ENCODE results near the gene STX1B.

Gene STX1B

GRCh38 chr16:31002250-31002700, 8.2 kb downstream of the STX1B start:
- Histone ChIP-seq H3K9ac (ENCODE audit: low read length) (no peak overlapping the region), H3K4me3 (ENCODE audit: low read depth in 1 of 2, low read length in 2 of 2) (no peak overlapping the region)

GRCh38 chr16:31001507-31002249, 8.8 kb downstream of the STX1B start:
- Histone ChIP-seq H3K27me3 (ENCODE audit: control insufficient read depth in 1 of 2, insufficient read depth in 2 of 2, low read length in 2 of 2) (no peaks in the 10 kb centered on the region), H3K4me3 (ENCODE audit: low read depth in 1 of 2, low read length in 2 of 2) (no peak overlapping the region), H3K36me3 (ENCODE audit: insufficient read depth, low read length) (no peaks in the 10 kb centered on the region), H3K9me3 (ENCODE audit: low read length) (no peaks in the 10 kb centered on the region), H3K27ac (ENCODE audit: low read depth, low read length) (no peak overlapping the region), H3K9ac (ENCODE audit: low read length) (no peak overlapping the region), H3K4me1 (ENCODE audit: insufficient read depth, low read length) (peaks cover 4% of the 10 kb centered on the region)

More at GRCh38 chr16:31002250-31002700, 8.2 kb downstream of the STX1B start:
- H3K27me3 ChIP-seq (ENCODE audit: control insufficient read depth in 1 of 2, insufficient read depth in 2 of 2, low read length in 2 of 2) = no peaks in the 10 kb centered on the region
- H3K9me3 ChIP-seq (ENCODE audit: low read length) = no peaks in the 10 kb centered on the region
- peaks cover 4% of the 10 kb centered on the region for H3K4me1 ChIP-seq (ENCODE audit: insufficient read depth, low read length)
- no peak overlapping the region for H3K27ac ChIP-seq (ENCODE audit: low read depth, low read length)
- no peaks in the 10 kb centered on the region for H3K36me3 ChIP-seq (ENCODE audit: insufficient read depth, low read length)

GRCh38 chr16:31000671-31001382, 9.6 kb downstream of the STX1B start:
- H3K9ac ChIP-seq (ENCODE audit: low read length) = no peak overlapping the region
- no peaks in the 10 kb centered on the region for H3K27me3 ChIP-seq (ENCODE audit: control insufficient read depth in 1 of 2, insufficient read depth in 2 of 2, low read length in 2 of 2)
- H3K27ac ChIP-seq (ENCODE audit: low read depth, low read length) = no peak overlapping the region
- no peaks in the 10 kb centered on the region for H3K36me3 ChIP-seq (ENCODE audit: insufficient read depth, low read length)
- H3K9me3 ChIP-seq (ENCODE audit: low read length) = no peaks in the 10 kb centered on the region
- no peak overlapping the region for H3K4me3 ChIP-seq (ENCODE audit: low read depth in 1 of 2, low read length in 2 of 2)
- H3K4me1 ChIP-seq (ENCODE audit: insufficient read depth, low read length) = peaks cover 4% of the 10 kb centered on the region

GRCh38 chr16:30998852-30999761, 11.3 kb downstream of the STX1B start:
- peaks cover 4% of the 10 kb centered on the region for H3K4me1 ChIP-seq (ENCODE audit: insufficient read depth, low read length)
- no peaks in the 10 kb centered on the region for H3K9me3 ChIP-seq (ENCODE audit: low read length)
- no peak overlapping the region for H3K9ac ChIP-seq (ENCODE audit: low read length)
- H3K36me3 ChIP-seq (ENCODE audit: insufficient read depth, low read length) = no peaks in the 10 kb centered on the region
- H3K4me3 ChIP-seq (ENCODE audit: low read depth in 1 of 2, low read length in 2 of 2) = no peak overlapping the region
- no peaks in the 10 kb centered on the region for H3K27me3 ChIP-seq (ENCODE audit: control insufficient read depth in 1 of 2, insufficient read depth in 2 of 2, low read length in 2 of 2)
- no peak overlapping the region for H3K27ac ChIP-seq (ENCODE audit: low read depth, low read length)

- Histone ChIP-seq H3K9ac (ENCODE audit: low read length) (no peak overlapping the region), H3K27me3 (ENCODE audit: control insufficient read depth in 1 of 2, insufficient read depth in 2 of 2, low read length in 2 of 2) (no peaks in the 10 kb centered on the region), H3K9me3 (ENCODE audit: low read length) (no peaks in the 10 kb centered on the region), H3K4me1 (ENCODE audit: insufficient read depth, low read length) (peaks cover 4% of the 10 kb centered on the region), H3K36me3 (ENCODE audit: insufficient read depth, low read length) (no peaks in the 10 kb centered on the region), H3K27ac (ENCODE audit: low read depth, low read length) (peak overlapping the region; percentile 74), H3K4me3 (ENCODE audit: low read depth in 1 of 2, low read length in 2 of 2) (peak overlapping the region; percentile 71 to 82)
These were observed 12.4 kb downstream of the STX1B start for GRCh38 chr16:30997725-30998711.

- peak overlapping the region; percentile 71 to 82 for H3K4me3 ChIP-seq (ENCODE audit: low read depth in 1 of 2, low read length in 2 of 2)
- no peaks in the 10 kb centered on the region for H3K9me3 ChIP-seq (ENCODE audit: low read length)
- H3K36me3 ChIP-seq (ENCODE audit: insufficient read depth, low read length) = no peaks in the 10 kb centered on the region
- no peaks in the 10 kb centered on the region for H3K27me3 ChIP-seq (ENCODE audit: control insufficient read depth in 1 of 2, insufficient read depth in 2 of 2, low read length in 2 of 2)
- H3K4me1 ChIP-seq (ENCODE audit: insufficient read depth, low read length) = peaks cover 4% of the 10 kb centered on the region
- H3K9ac ChIP-seq (ENCODE audit: low read length) = peak overlapping the region; percentile 74
- H3K27ac ChIP-seq (ENCODE audit: low read depth, low read length) = peak overlapping the region; percentile 74
These were observed 13.3 kb downstream of the STX1B start for GRCh38 chr16:30996985-30997724.

- Histone ChIP-seq H3K4me1 (ENCODE audit: insufficient read depth, low read length) (peaks cover 4% of the 10 kb centered on the region), H3K36me3 (ENCODE audit: insufficient read depth, low read length) (no peaks in the 10 kb centered on the region), H3K9ac (ENCODE audit: low read length) (peak overlapping the region; percentile 74), H3K4me3 (ENCODE audit: low read depth in 1 of 2, low read length in 2 of 2) (peak overlapping the region; percentile 71 to 82), H3K27ac (ENCODE audit: low read depth, low read length) (peak overlapping the region; percentile 59), H3K27me3 (ENCODE audit: control insufficient read depth in 1 of 2, insufficient read depth in 2 of 2, low read length in 2 of 2) (no peaks in the 10 kb centered on the region), H3K9me3 (ENCODE audit: low read length) (no peaks in the 10 kb centered on the region)
These were observed 14.0 kb downstream of the STX1B start for GRCh38 chr16:30996324-30996984.

- H3K27ac ChIP-seq (ENCODE audit: low read depth, low read length) = peak overlapping the region; percentile 59
- no peaks in the 10 kb centered on the region for H3K9me3 ChIP-seq (ENCODE audit: low read length)
- peak overlapping the region; percentile 74 for H3K9ac ChIP-seq (ENCODE audit: low read length)
- H3K4me3 ChIP-seq (ENCODE audit: low read depth in 1 of 2, low read length in 2 of 2) = peak overlapping the region in 1 of 2 donors; percentile 82
- H3K27me3 ChIP-seq (ENCODE audit: control insufficient read depth in 1 of 2, insufficient read depth in 2 of 2, low read length in 2 of 2) = no peaks in the 10 kb centered on the region
- no peaks in the 10 kb centered on the region for H3K36me3 ChIP-seq (ENCODE audit: insufficient read depth, low read length)
- peaks cover 4% of the 10 kb centered on the region for H3K4me1 ChIP-seq (ENCODE audit: insufficient read depth, low read length)
These were observed 14.5 kb downstream of the STX1B start for GRCh38 chr16:30995927-30996323.

GRCh38 chr16:30992931-30993816, 17.3 kb downstream of the STX1B start:
- Histone ChIP-seq H3K4me1 (ENCODE audit: insufficient read depth, low read length) (peaks cover 4% of the 10 kb centered on the region), H3K27ac (ENCODE audit: low read depth, low read length) (no peak overlapping the region), H3K4me3 (ENCODE audit: low read depth in 1 of 2, low read length in 2 of 2) (no peak overlapping the region), H3K36me3 (ENCODE audit: insufficient read depth, low read length) (no peaks in the 10 kb centered on the region), H3K9me3 (ENCODE audit: low read length) (no peaks in the 10 kb centered on the region), H3K9ac (ENCODE audit: low read length) (no peak overlapping the region), H3K27me3 (ENCODE audit: control insufficient read depth in 1 of 2, insufficient read depth in 2 of 2, low read length in 2 of 2) (no peaks in the 10 kb centered on the region)

All from muscle layer of colon (tissue), 2 donors.